Mesothelial cell of epicardium (in vitro differentiated cells): Measurements from ENCODE around the gene GNG5. TPM values are rescaled to one million over a fixed set of nuclear protein-coding genes. Genes with fewer than 3 reads are reported as not detected.

Experiments used
- DNase-seq, 2 experiments: peaks; one replicate each; pipeline ENCODE4 v3.0.0; 2021; ENCODE audit warnings: low spot score in 2 of 2; ENCODE audit not compliant: unreplicated experiment in 2 of 2
- H3K27ac Mint-ChIP-seq: 2 replicates; pipeline ENCODE4 v1.8.0; 2021; ENCODE audit warnings: mixed read lengths
- H3K27me3 Mint-ChIP-seq: 2 replicates; pipeline ENCODE4 v1.8.0; 2021; ENCODE audit warnings: low read depth, mixed read lengths
- H3K36me3 Mint-ChIP-seq: 2 replicates; pipeline ENCODE4 v1.8.0; 2021; ENCODE audit warnings: mixed read lengths
- H3K4me1 Mint-ChIP-seq: 2 replicates; pipeline ENCODE4 v1.8.0; 2021; ENCODE audit warnings: mixed read lengths
- H3K4me3 Mint-ChIP-seq: 2 replicates; pipeline ENCODE4 v1.8.0; 2021; ENCODE audit warnings: mild to moderate bottlenecking, moderate library complexity, mixed read lengths
- H3K9me3 Mint-ChIP-seq: 2 replicates; pipeline ENCODE4 v1.8.0; 2021; ENCODE audit warnings: mixed read lengths
- total RNA-seq: library from RNA; stranded (reverse); gene quantifications from 3 replicates; pipeline ENCODE4 v1.2.1, GENCODE V29; 2021
- TF ChIP-seq, protein P1 (sequence below): fragments of 200-600 bp; sonication (generic); IDR thresholded peaks from one replicate; pipeline ENCODE4 v1.5.0; 2021; ENCODE audit warnings: antibody characterized with exemption; ENCODE audit not compliant: unreplicated experiment

The GNG5 gene
- 93.7 to 95.5 TPM (median 95.0 TPM) in 3 replicates for total RNA-seq

DNA sequence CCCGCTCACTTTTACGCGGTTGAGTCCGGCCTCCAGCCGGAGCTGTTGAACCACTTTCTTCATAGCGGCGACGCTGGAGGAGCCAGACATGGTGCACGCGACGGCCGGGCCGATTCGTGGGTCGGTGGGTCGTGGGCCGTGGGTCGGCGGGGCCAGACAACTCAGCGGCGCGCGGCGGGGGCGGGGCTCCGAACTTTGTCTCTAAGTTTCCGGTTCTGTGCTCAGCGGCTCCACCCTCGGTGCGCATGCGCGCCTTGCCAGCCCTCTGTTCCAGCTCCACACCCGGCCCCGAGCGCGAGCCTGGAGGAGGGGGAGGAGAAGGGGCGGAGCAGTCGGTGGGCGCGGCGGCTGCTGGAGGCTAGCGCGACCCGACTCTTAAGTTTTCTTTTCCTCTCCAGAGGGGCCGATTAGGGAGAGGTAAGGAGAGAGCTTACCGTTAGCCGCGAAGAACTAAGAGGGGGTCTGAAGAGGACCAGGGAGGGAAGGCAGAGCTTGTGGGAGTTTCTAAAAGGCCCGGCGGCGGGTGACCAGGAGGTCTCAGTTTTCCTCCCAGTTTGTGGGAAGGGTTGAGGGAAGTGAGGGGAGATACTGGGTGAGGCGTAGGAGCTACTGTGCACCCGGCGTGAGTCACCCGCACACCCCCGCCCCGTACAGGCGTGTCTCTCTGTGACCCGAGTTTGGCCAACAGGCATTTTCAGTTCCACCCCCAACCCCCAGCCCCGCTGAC is at the start of gene GNG5, which contains the start of gene SPATA1:
GNG5 (minus strand) TSS at position 580 of the 727 bp plus-strand sequence; CDS start at position 90, 490 bp downstream.
SPATA1 (plus strand) TSS at position 385 of the 727 bp plus-strand sequence. CDS start 9,974 bp downstream, outside the sequence.
- Mint-ChIP-seq H3K9me3 (peaks cover 21% of the 10 kb centered on the region), H3K4me1 (peaks cover 31% of the 10 kb centered on the region), H3K27me3 (no peaks in the 10 kb centered on the region), H3K4me3 (peak within 1 kb of the TSS; percentile 96), H3K36me3 (peaks cover 20% of the 10 kb centered on the region), H3K27ac (peak within 1 kb of the TSS; percentile 99)
- TF ChIP-seq, protein P1, sequence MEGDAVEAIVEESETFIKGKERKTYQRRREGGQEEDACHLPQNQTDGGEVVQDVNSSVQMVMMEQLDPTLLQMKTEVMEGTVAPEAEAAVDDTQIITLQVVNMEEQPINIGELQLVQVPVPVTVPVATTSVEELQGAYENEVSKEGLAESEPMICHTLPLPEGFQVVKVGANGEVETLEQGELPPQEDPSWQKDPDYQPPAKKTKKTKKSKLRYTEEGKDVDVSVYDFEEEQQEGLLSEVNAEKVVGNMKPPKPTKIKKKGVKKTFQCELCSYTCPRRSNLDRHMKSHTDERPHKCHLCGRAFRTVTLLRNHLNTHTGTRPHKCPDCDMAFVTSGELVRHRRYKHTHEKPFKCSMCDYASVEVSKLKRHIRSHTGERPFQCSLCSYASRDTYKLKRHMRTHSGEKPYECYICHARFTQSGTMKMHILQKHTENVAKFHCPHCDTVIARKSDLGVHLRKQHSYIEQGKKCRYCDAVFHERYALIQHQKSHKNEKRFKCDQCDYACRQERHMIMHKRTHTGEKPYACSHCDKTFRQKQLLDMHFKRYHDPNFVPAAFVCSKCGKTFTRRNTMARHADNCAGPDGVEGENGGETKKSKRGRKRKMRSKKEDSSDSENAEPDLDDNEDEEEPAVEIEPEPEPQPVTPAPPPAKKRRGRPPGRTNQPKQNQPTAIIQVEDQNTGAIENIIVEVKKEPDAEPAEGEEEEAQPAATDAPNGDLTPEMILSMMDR, result no peak
- DNase-seq, result peak; percentile 97 to 99

DNA sequence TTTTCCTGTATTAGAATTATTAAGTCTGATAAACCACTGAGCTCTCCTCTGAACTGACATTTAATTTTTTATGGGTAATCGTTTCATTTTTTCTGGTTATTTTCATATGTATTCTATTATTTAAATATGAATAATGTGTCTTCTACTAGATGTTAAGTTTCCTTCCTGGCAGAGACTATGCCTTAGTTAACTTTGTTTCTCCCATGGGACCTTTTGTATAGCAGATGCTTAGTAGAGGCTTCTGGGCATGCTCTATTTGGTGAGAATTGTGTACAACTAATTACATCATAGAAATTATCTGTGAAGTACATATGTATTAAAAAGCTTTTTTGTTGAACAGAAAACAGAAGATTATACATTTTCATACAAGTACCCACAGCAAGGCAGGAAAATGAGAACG is 44.4 kb upstream of the GNG5 start:
- Mint-ChIP-seq H3K27me3 (no peaks in the 10 kb centered on the region), H3K4me1 (no peaks in the 10 kb centered on the region), H3K36me3 (peaks cover 2% of the 10 kb centered on the region), H3K27ac (no peak overlapping the region), H3K4me3 (no peak overlapping the region), H3K9me3 (no peaks in the 10 kb centered on the region)
- TF ChIP-seq, protein P1, result no peak
- DNase-seq, result no peak

DNA sequence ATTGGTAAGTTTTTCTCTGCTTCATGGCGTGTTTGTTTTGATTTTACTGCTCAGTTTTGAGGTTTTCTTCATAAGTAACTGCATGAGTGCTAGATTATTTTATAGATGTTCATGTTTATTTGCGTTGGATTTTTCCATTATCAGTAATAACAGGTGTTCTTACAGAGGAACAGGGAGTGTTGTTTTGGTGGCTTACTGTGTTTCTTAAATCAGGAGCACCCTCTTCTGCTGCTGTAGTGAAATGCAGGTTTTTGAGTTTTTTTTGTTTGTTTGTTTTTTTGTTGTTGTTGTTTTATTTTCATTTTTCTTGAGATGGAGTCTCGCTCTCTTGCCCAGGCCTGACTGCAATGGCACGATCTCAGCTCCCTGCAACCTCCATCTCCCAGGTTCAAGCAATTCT is 35.3 kb upstream of the GNG5 start:
- H3K36me3 Mint-ChIP-seq, result peaks cover 28% of the 10 kb centered on the region
- no peak overlapping the region for H3K4me3 Mint-ChIP-seq
- TF ChIP-seq, protein P1, result no peak
- H3K4me1 Mint-ChIP-seq, result peaks cover 2% of the 10 kb centered on the region
- H3K27me3 Mint-ChIP-seq, result no peaks in the 10 kb centered on the region
- H3K27ac Mint-ChIP-seq, result no peak overlapping the region
- H3K9me3 Mint-ChIP-seq, result peaks cover 10% of the 10 kb centered on the region
- no peak for DNase-seq

DNA sequence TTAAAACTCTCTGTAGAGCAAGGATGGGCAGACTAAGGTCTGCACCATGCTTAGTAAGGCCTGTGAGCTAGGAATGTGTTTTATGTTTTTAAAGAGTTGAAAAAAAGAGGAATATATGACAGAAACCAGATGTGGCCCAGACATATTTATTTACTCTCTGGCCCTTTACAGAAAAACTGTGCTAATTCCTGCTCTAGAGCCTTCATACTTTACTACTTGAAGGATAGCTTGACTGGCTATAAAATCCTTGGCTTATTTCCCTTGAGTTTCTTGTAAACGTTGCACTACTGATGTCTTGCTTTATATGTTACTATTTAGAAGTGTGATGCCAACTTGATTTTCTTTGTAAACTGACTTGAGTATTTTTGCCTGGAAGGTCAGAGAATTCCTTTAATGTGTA is 34.4 kb upstream of the GNG5 start:
- Mint-ChIP-seq H3K4me1 (peaks cover 2% of the 10 kb centered on the region), H3K9me3 (peaks cover 10% of the 10 kb centered on the region), H3K4me3 (no peak overlapping the region), H3K36me3 (peaks cover 30% of the 10 kb centered on the region), H3K27me3 (no peaks in the 10 kb centered on the region), H3K27ac (no peak overlapping the region)
- DNase-seq, result no peak
- TF ChIP-seq, protein P1, result no peak

DNA sequence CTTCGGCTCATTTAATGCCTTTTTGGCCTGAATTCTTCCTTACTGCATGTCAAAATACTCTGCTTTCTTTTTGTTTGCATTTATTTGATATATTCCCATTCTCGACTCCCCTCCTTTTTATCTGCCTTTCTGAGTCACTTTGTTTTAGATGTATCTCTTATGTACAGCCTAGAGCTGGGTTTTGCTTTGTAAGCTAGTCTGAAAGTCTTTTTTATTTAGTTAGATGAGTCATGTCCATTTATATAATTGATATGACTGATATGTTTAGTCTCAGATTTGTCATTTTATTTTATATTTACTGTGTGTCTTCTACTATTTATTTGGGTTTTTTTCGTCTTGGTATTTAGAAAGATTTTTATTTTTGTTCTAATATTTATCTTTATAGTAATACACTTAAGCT is 33.6 kb upstream of the GNG5 start:
- Mint-ChIP-seq H3K4me3 (no peak overlapping the region), H3K36me3 (peaks cover 32% of the 10 kb centered on the region), H3K27ac (no peak overlapping the region)

More for the DNA sequence above, 33.6 kb upstream of the GNG5 start:
- TF ChIP-seq, protein P1, result no peak
- H3K4me1 Mint-ChIP-seq, result peaks cover 2% of the 10 kb centered on the region
- DNase-seq, result no peak
- H3K27me3 Mint-ChIP-seq, result no peaks in the 10 kb centered on the region
- H3K9me3 Mint-ChIP-seq, result peaks cover 10% of the 10 kb centered on the region
